HG03025 (cell line): ENCODE data around the gene COL4A2.

Experiments used
- ATAC-seq: cut with Tn5 transposase; IDR thresholded peaks from one replicate; pipeline ENCODE4 v1.9.1; 2021; ENCODE audit warnings: mild to moderate bottlenecking, moderate library complexity; ENCODE audit not compliant: unreplicated experiment, low FRiP score

Gene COL4A2

DNA sequence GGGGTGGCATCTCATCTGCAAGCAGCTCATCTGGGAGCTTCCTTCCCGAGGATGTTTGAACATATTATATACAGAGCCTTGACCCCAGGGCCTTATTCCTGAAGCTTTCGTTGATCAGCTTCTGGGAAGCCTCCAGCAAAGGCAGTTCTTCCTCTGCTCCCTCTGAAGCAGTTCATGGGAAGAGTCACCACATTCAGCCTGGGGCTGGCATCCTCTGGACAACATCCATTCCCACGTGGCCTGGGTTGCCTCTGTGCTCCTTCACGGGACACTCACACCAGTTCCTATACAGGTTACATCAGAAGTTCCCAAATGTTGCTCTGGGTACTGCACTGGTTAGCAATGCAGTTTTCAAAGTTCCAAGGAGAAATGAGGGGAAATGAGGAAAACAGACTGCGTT is 29.6 kb downstream of the COL4A2 start:
- no peak for ATAC-seq

DNA sequence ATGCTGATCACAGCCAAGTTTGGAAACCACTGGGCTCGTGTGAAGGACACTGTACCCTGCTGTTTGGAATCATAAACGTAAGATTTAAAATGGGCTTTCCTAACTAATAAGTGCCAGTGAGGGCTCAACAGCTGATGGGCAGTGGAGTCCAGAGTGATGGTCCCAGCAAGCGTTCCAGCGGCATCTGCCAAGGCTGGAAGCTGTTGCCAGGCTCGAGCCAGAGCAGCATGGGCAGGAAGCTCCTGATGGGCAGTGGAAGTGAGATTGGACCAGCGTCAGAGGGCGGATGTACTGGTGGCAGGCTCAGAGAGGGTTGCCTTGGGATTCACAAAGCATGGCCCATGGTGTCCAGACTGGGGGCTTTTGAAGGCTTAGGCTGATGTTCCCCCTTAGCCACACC is 30.2 kb downstream of the COL4A2 start:
- ATAC-seq, result no peak

DNA sequence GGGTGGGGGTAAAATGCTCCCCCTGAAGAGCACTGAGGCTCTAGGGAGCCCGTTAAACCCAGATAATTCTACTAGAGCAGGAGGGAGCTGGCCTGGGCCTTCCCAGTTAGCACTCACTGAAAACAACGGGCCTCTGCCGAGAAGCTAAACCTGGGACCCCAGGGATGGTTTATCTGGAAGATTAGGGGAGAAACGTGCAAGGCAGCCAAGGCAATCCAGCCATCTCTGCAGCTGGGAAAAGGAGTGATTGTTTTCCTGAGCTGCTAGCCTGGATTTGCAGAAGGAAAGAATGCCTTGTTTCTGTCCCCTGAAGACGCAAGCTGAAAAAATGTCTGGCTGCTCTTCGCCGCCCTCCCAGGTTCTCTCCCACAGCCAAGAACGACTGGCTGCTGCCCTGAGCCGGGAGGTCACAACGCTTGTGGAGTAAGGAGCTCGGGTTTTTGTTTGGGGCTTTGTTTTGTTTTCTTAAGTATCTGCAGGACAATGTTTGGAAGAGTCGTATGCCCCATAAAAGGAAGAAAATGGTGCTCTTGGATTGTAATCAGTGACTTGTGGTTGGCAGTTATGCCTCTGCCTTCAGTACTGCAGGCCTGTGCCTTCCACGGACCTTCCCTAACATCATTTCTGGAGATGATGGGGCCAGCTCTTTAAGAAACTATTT is 31.5 kb downstream of the COL4A2 start:
- ATAC-seq, result no peak

DNA sequence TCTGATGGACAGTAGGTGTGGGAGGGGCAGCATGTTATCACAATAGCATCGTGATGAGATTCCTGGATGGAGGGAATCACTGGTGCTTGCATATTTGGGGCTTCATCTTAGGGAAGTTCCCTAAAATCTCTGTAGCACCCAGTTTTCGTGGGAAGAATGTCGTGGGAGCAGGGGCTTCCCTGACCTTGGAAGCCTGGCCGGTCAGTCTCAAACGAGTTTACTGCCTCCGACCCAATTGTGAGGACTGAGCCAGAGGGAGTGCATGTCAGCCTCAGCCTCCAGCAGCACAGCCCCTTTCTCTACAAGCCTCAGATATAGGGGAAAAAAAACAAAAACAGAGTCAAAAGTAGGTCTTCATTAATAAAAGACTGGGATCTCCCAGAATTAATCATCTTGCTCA is 32.2 kb downstream of the COL4A2 start:
- no peak for ATAC-seq

DNA sequence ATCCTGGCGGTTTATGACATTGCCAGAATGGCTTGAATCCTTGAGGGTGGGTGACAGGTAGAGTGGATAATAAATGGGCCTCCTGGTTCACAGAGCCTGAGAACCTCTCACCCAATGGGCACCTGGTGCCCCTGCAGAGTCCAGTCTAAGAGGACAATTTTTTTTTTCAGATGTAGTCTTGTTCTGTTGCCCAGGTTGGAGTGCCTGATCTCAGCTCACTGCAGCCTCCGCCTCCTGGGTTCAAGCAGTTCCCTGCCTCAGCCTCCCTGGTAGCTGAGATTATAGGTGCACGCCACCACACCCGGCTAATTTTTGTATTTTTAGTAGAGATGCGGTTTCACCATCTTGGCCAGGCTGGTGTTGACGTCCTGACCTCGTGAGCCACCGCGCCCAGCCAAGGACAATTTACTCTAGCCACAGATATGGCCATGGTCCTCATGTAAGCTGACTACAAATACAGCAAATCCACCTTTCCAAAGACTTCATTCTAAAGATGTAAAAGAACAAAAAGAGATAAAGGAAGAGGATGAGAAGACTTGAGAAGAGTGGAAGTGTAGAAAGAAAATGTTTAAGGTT is 33.0 kb downstream of the COL4A2 start:
- no peak for ATAC-seq

DNA sequence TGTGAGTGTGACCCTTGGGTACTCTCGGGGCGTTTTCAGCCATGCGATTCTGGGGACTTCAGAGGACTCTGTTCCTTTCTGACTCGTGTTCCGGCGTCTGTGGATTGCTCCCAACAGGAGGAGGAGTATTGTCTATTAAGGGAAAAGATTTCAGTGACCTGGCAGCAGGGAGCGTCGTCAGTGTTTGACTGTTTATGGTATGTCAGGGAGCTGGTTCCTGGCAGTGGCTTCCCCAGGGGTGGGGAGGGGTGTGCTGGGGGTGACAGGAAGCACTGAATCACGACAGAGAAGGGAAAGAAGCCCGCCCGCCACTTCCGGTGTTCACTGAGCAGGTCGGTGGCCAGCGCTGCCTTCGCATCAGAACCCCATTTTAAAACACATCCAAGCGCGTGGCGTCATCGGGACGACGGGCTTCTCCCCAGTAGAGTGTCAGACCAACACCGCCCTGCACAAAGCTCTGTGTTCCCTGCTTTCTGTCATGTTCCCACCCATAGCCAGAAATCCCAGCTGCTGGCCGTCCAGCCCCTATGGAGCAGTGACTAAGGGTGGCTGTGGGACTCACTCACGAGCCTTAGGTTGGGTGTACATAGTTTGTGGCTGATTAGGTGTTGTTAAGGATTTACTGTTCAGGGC is 33.8 kb downstream of the COL4A2 start:
- ATAC-seq, result no peak

DNA sequence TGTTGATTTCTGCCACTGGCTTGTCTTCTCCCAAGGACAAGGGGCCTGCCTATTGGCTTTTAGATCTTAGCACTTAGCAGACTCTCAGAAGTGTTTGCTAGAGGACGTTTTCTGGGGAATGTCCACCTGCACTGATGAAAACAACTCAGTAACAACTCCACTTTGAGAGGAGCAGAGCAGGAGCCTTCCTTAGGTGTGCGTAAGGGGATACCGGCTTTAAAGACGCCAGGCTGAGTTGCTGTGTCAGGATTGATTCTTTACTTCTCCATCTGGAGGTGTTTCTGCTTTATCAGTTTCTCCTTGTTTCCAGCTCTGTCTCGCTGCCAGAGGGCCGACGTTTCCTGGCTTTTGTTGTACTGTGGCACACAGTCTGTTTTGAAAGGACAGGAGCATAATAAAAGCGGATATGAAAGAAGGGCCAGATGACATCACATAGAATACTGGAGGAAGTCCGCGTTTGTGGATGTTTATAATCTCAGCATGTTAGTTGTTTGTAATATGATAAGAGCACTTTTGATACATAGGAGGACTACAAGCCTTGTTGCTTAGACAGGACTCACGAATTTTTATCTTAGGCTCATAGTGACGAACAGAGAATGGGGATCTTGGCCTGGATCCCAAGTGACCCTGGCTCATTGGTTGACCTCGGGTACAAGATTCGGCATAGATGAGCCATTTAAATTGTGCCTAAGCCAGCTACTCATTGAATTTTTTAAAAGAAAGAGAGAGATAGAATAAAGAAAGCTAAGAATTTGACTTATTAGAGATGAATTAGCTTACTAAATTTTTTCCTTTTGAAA is 34.6 kb downstream of the COL4A2 start:
- no peak for ATAC-seq

DNA sequence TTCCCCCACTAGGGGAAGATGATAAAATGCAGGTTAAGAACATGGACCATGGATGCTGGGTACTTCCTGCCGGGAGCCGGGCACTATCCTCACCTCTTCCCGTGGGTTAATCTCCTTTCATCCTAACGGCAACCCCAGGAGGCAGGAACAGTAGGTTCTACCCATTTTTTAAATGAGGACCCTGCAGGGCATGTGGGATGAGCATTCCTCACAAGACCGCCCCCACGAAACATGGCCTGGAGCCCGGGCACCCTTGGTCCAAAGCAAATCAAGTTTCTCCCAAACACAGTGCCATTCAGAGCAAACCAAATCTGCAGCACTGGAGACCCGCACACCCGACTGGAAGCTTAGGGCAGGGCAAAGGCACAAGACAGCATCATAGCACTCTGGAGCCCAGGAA is 35.4 kb downstream of the COL4A2 start:
- no peak for ATAC-seq

DNA sequence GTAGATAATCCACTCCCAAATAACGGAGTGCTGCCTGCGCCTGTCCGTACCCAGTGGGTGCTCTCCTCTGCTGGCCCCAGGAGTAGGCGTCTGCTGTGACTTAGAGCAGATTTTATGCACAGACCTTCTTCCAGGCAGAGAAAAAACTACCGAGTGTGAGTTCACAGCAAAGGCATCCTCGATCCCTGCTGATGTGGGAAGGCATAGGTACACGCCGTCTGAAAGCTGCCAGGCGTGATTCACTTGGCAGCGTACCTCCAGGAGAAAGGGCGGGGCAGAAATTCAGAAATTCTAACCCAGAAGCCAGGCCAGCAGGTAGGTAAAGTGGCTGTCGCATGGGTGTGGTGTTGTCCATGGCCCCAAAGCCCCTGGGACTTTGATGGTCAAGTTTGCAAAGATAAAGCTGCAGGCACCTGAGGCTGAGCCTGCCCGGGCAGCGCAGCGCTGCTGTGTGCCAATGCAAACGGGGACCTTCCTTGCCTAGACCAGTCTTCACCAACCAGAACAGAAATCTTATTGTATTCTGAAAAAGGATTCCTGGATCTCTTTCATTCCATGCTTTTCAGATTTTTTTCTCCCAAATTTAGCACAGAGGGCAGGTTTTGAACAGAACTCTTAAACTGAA is 36.3 kb downstream of the COL4A2 start:
- no peak for ATAC-seq

DNA sequence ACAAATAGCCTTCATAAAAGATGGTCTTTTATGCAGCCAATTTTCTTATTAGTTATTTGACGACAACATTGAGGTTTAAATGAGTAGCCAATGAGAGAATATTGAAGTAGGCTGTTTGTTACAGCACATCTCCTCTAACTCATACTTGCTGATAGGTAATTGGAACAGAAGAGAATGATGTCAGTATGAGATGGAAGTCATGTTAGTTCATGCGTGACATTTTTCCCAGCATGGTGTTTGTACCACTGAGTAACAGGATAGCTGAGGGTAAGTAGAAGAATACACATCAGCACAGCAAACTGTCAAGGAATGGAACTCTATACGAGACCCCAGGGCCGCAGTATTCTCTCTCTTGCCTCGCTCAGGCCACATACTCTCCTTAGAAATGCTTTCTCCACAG is 37.2 kb downstream of the COL4A2 start:
- ATAC-seq, result no peak

DNA sequence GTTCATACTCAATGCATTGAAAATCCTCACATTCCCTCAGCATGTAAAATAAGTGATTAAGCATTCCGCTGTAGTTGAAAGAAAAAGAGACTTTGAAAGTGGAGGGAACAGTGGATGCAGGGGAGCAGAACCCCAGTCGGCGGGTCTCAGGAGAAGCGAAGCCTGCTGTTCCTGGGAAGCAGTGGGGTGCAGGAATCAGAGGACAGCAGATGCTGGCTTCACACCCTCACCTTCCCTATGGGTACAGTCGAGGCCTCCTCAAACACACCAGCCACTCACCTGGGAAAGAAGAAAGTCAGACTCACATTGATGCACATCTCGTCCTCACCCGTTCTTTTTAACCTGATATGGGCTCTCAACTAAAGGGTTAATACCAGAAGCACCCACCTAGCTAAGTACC is 38.2 kb downstream of the COL4A2 start:
- no peak for ATAC-seq

DNA sequence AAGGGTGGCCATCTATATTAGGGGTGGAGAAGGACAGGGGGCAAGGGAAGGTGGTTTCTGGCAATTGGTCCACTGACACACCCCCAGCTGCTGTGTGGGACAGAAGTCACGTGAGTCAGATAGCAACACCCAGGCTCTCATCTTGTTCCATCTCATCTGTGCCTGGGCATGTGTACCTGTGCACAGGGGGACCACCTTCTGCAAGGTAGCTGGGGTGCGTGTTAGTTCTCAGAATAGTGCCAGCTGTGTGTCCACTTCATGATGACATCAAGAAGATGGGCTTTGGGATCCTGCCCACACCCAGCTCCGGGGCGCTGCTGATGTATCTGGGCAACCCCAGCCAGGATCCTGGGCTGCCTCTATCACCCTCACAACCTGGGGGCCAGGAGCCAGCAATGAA is 38.6 kb downstream of the COL4A2 start:
- no peak for ATAC-seq

DNA sequence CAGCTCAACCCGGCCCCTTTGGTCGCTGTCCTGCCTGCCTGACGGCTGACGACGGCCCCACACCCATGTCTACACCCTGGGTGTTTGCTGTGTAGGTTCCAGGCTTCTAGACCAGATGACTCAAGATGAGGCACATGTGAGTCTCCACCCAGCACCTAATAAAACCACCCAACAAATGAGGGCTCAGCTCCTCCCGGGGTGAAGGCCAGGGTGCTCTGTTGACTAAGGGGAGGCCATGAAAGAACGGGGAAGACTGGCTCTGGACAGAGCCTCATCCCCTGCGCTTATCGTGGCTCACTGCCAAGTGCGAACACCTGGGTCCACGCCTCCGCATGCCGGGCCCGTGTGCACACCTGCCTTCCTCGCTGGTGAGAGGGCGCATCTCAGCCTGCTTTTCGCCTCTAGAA is 39.6 kb downstream of the COL4A2 start:
- ATAC-seq, result no peak

DNA sequence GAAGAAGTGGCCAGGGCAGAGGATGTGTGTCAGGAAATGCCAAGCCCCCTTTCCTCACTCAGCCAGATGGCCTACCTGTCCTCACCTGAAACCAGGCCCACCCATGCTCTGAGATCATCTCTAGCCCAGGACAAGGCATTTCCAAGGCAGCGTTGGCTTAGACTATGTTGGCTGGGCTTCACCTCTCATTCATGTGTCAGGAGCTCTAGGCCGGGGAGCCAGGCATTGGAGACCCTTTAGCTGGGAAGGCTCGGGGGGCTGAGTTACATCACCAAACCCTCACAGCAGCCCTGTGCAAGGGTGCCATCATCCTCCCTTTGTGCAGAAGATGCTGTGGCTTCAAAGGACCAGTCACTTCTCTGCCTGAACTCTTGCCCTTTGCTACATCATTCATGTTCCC is 40.0 kb downstream of the COL4A2 start:
- no peak for ATAC-seq

DNA sequence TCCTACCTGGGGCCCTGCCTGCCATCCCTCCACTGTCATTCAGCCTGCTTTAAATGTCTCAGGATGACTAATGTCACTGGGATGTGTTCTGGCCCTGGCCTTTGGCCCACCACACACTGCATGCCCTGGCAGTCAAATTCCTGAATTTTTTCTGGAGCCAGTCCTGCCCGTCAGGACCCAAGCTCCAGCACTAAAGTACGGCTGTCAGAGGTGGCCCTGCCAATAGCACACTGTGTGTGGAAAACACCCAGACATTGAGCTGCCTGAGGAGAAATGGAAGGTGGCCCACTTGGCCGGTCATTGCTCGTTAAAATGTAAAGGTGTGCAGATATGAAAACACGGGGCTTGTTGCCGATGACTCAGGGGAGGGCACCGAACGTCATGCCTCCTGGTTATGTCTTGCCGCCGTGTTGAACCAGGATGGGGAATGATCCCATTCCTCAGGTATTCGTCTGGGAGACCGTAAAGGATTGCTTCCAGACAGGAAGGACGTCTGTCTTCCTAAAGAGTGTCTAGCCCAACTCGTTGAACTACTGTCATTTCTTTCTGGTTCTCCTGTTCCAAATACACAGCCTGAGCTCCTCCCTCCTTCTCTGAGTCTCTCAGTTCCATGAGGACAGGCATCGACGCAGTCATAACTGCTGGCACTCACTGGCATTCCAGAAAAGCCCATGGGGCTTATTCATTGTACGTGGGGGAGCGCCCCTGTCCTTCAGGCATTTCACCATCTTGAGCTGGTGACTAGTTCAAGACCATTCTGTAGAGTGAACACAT is 40.6 kb downstream of the COL4A2 start:
- ATAC-seq, result no peak

DNA sequence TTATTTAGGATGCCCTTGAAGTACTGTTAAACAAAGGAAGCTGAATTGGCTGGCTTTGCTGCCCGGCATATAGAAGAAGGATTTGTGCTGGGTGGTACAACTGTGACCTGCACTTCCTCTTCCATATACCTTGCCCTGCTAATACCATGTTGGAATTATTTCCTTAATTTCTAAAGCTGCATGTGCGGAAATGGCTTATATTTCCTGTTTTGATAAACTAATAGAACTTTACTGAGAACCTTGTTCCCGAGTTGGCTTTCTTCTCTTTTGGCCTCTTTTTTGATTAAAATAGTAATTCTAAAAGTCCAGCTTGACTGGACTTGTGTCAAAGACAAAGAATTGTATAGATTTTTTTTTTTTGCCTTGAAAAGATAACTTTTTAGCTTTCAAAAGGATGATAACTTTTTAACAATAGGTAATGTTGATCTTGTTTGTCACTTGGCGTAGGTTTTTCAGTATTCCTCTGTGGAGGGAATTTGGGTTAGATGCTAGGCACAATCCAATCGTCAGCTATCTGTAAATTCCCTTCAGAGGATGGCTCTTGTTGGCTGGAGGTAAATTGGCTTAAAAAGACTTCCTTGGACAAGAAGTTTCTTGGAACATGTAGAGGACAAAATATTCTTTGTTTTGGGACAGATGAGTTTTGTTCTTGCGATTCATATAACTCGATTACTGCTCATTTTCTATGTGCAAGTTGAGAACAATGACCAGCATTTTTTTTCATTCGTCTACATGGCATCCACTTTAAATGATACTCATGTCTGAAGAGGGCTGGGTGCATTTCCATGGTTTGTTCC is 41.4 kb downstream of the COL4A2 start:
- ATAC-seq, result no peak

DNA sequence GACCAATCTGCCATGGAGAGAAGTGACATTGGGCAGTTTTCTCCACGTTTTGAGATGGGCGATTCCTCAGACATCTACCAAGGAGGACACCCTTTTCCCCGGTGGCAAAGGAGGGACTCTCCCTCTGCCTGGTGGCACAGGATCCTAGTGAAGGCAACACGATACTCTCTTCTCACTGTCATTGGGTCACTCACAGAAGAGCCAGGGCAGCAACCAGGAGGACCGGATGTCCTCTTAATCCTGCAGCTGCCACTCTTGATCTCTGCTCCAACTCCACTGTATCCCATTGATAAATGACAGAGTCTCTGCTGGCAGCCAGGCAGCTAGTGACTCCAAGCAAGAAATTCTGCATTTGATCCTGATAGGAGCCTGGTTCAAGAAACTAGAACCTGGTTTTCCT is 42.2 kb downstream of the COL4A2 start:
- ATAC-seq, result no peak

DNA sequence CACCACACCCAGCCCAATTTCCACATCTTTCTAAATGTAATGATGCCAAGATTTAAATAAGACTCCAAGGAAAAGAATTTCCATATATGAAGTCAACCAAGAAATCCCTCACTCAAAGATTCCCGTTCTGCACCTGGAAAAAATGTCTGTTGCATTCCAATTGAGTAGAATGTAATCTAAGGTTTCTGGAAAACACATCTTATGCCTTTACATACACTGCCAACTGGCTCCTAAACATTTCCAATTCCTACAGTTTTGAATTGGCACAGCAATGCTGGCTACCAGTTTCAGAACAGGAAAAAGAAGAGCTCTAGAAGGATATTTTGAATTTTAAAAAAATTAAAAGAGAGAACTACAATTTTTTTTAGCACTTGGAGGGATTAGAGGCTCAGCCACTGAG is 43.0 kb downstream of the COL4A2 start:
- ATAC-seq, result no peak

DNA sequence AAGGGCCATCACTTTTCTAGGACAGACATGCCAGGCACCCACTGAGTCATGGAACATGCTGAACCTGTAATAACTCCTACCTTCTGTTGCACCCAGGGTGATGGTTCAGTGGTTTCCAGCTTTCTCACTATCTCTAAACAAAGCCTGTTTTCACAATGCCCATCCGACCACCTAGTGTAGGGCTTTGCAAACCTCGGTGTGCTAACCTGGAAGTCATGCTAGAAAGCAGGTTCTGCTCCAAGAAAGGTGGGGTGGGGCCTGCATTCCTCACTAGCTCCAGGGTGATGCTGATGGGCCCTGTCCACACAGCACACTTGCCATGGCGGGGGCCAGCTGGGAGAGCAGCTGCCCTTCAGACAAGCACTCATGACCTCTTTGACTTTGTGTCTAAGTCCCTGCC is 43.4 kb downstream of the COL4A2 start:
- ATAC-seq, result no peak
